Bronchial epithelial cell (primary cell): Measurements from ENCODE around the gene FCGR2B. TPM values are rescaled to one million over a fixed set of nuclear protein-coding genes. Genes with fewer than 3 reads are reported as not detected.
"Not testable (repeated sequence)": the region's sequence is repeated elsewhere in the genome, so short reads cannot be mapped to it uniquely, and the experiment has no call there.

Experiments used
- DNase-seq: peaks from one replicate; pipeline ENCODE4 v3.0.0-alpha.2; 2010; ENCODE audit warnings: low read depth
- FAIRE-seq: peaks from 2 replicates; lab custom pipeline; 2011; peaks lifted over from hg19 to GRCh38; lab: Jason Lieb, UNC
- H3K27me3 ChIP-seq: 2 replicates; pipeline ENCODE4 v1.5.1; 2011; ENCODE audit warnings: low read length; ENCODE audit not compliant: control insufficient read depth, insufficient read depth
- H3K36me3 ChIP-seq: 2 replicates; pipeline ENCODE4 v1.5.1; 2011; ENCODE audit warnings: low read length; ENCODE audit not compliant: control insufficient read depth, insufficient read depth
- H3K4me3 ChIP-seq: 2 replicates; pipeline ENCODE4 v1.5.1; 2011; ENCODE audit warnings: mild to moderate bottlenecking, low read depth, low read length, control low read depth
- CTCF ChIP-seq: IDR thresholded peaks from 2 replicates; pipeline ENCODE4 v1.5.1; 2011; ENCODE audit warnings: mild to moderate bottlenecking, moderate library complexity, low read length, control low read depth, inconsistent platforms; ENCODE audit not compliant: insufficient read depth, severe bottlenecking
- total RNA-seq: library from RNA; depleted of rRNA; stranded (reverse); fragments of >200 nt; gene quantifications from 2 replicates; pipeline ENCODE4 v1.2.1, GENCODE V29; 2014

The FCGR2B gene
- total RNA-seq, 1 donor from 2014 or later: not detected

GRCh38 chr1:161721738-161722343 lies 58.9 kb downstream of the FCGR2B start:
- DNase-seq (peak; percentile 65), FAIRE-seq (no peak)
- TF ChIP-seq CTCF: no peak
- Histone ChIP-seq H3K27me3 (no peaks in the 10 kb centered on the region), H3K4me3 (no peak overlapping the region), H3K36me3 (no peaks in the 10 kb centered on the region)

- FAIRE-seq: no peak
- H3K4me3 ChIP-seq: no peak overlapping the region
These were observed 59.5 kb downstream of the FCGR2B start for GRCh38 chr1:161722406-161722805.

GRCh38 chr1:161723459-161724141 lies 60.7 kb downstream of the FCGR2B start:
- FAIRE-seq (no peak), DNase-seq (peak; percentile 62)
- Histone ChIP-seq H3K27me3 (no peaks in the 10 kb centered on the region), H3K4me3 (no peak overlapping the region), H3K36me3 (no peaks in the 10 kb centered on the region)
- no peak for TF ChIP-seq CTCF

More at GRCh38 chr1:161722406-161722805, 59.5 kb downstream of the FCGR2B start:
- no peaks in the 10 kb centered on the region for H3K27me3 ChIP-seq
- DNase-seq: no peak
- no peak for TF ChIP-seq CTCF
- H3K36me3 ChIP-seq: no peaks in the 10 kb centered on the region

- H3K36me3 ChIP-seq: not testable (repeated sequence)
These were observed 62.4 kb downstream of the FCGR2B start for GRCh38 chr1:161725258-161725907.

GRCh38 chr1:161725908-161726472 lies 63.0 kb downstream of the FCGR2B start:
- peak; percentile 40 for TF ChIP-seq CTCF
- peak overlapping the region; percentile 65 for H3K4me3 ChIP-seq
- DNase-seq (no peak), FAIRE-seq (no peak)
- H3K36me3 ChIP-seq: no peaks in the 10 kb centered on the region
- H3K27me3 ChIP-seq: no peaks in the 10 kb centered on the region

More at GRCh38 chr1:161725258-161725907, 62.4 kb downstream of the FCGR2B start:
- not testable (repeated sequence) for DNase-seq, H3K27me3 ChIP-seq, FAIRE-seq
- peak overlapping the region; percentile 65 for H3K4me3 ChIP-seq
